Measurements from ENCODE around the gene UACA. TPM values are rescaled to one million over a fixed set of nuclear protein-coding genes. Genes with fewer than 3 reads are reported as not detected.

Gene UACA
- total and polyA plus RNA-seq, 9 of the 15 experiments (the other 6 are each of a cell fraction or from before 2014, with no cell fraction given): 0.06 to 0.33 (median 0.15) TPM; not detected in 5

GRCh38 chr15:70704166-70704565 lies 59.2 kb downstream of the UACA start:
- no TSS peak for BruUV-seq (replicated peaks)
- H3K27me3 ChIP-seq (ENCODE audit: control insufficient read depth in 2 of 2, insufficient read depth in 2 of 2, low read length in 2 of 2): no peaks in the 10 kb centered on the region; a peak in 1 of 5 replicates
- DNase-seq (ENCODE audit: extremely low read depth in 1 of 4, low spot score in 3 of 4) (no peak), ATAC-seq (no peak), FAIRE-seq (no peak)
- no peak overlapping the region for H3K9ac ChIP-seq (ENCODE audit: insufficient read depth in 1 of 2, low read depth in 2 of 2, low read length in 2 of 2)
- no peaks in the 10 kb centered on the region for H3K4me1 ChIP-seq (replicated peaks in 1 of 2; ENCODE audit: control insufficient read depth in 2 of 2, insufficient read depth in 2 of 2, low read length in 2 of 2)
- no peaks in the 10 kb centered on the region for H3K9me1 ChIP-seq (ENCODE audit: control insufficient read depth, insufficient read depth, low read length)
- H4K20me1 ChIP-seq (replicated peaks; ENCODE audit: control insufficient read depth, insufficient read depth, low read length): no peaks in the 10 kb centered on the region
- H3K27ac ChIP-seq (ENCODE audit: extremely low read depth, low read depth, low read length): no peak overlapping the region
- H3K4me3 ChIP-seq: no peak overlapping the region
- no peak for TF ChIP-seq ETV5 (CRISPR knock-in tag; IDR thresholded peaks at IDR 0.05; ENCODE audit: low read depth)
- TF ChIP-seq POLR3A (IDR thresholded peaks at IDR 0.05; ENCODE audit: borderline replicate concordance, extremely low read depth, insufficient read depth, insufficient read length): no peak
- no peak for TF ChIP-seq MITF (IDR thresholded peaks at IDR 0.05)
- ChIA-PET CTCF (ENCODE audit: low intra/inter-chr PET ratio) (no interaction called here), POLR2A (no interaction called here)
- H3K4me2 ChIP-seq (ENCODE audit: insufficient read depth, low read length): no peak overlapping the region
- intact Hi-C loops (cut with micrococcal nuclease): no loop called here
- no peaks in the 10 kb centered on the region for H3K9me3 ChIP-seq (replicated peaks; ENCODE audit: control insufficient read depth, insufficient read depth, low read depth, low read length)
- WGBS (ENCODE audit: insufficient coverage, low coverage, missing lambda C conversion rate): 0% methylated on average over 2 of the region's 2 CpGs
- in situ Hi-C loops (cut with MboI): no loop called here
- no peaks in the 10 kb centered on the region for H3K36me3 ChIP-seq (ENCODE audit: control insufficient read depth, insufficient read depth, low read length)
- no peaks in the 10 kb centered on the region for H3K79me2 ChIP-seq (ENCODE audit: control insufficient read depth, insufficient read depth, low read length)
- no peak overlapping the region for H2AFZ ChIP-seq (ENCODE audit: low read depth, low read length)

Data from K562 (cell line).